Sigmoid colon (tissue), 7 donors: ENCODE measurements around the gene USP12. TPM values are rescaled to one million over a fixed set of nuclear protein-coding genes. Genes with fewer than 3 reads are reported as not detected.
A peak's percentile ranks its signal among the peaks of the same experiment; 100 is the strongest.

Source experiments
- DNase-seq: peaks from one replicate; pipeline ENCODE4 v3.0.0-alpha.2; 2019
- H3K27ac ChIP-seq, 4 donors: fragments of 200-600 bp; sonication (generic); one replicate each; pipeline ENCODE4 v1.5.1; 2016 to 2019; ENCODE audit warnings: mild to moderate bottlenecking in 1 of 4
- H3K27me3 ChIP-seq, 3 donors: fragments of 200-600 bp; sonication (generic); one replicate each; pipeline ENCODE4 v1.5.1; 2019; ENCODE audit warnings: mild to moderate bottlenecking in 1 of 3
- H3K36me3 ChIP-seq, 4 donors: fragments of 200-600 bp; sonication (generic); one replicate each; pipeline ENCODE4 v1.5.1; 2016 to 2019
- H3K4me1 ChIP-seq, 4 donors: fragments of 200-600 bp; sonication (generic); one replicate each; pipeline ENCODE4 v1.5.1; 2017 to 2019
- H3K4me3 ChIP-seq, 4 donors: fragments of 200-600 bp; sonication (generic); one replicate each; pipeline ENCODE4 v1.5.1; 2017 to 2019; ENCODE audit warnings: mild to moderate bottlenecking in 2 of 4, moderate library complexity in 1 of 4
- H3K9me3 ChIP-seq, 4 donors: fragments of 200-600 bp in 3 of 4; sonication (generic) in 3 of 4; one replicate each; pipeline versions ENCODE4 v1.5.1 to v1.6.1; 2013 to 2019
- CTCF ChIP-seq, 4 experiments: fragments of 450-650 bp in 3 of 4; fragments of 200-600 bp in 1 of 4; IDR thresholded peaks; one replicate each; pipeline ENCODE4 v1.5.1; 2016 to 2019; ENCODE audit warnings: antibody characterized with exemption in 4 of 4, mild to moderate bottlenecking in 3 of 4, moderate library complexity in 2 of 4
- EP300 ChIP-seq, 4 donors: sonication (generic); formaldehyde crosslinking; IDR thresholded peaks; one replicate each; pipeline ENCODE4 v1.6.1; 2017; ENCODE audit warnings: antibody characterized with exemption in 4 of 4
- POLR2A ChIP-seq, 2 donors: fragments of 450-650 bp; IDR thresholded peaks; one replicate each; pipeline ENCODE4 v1.6.1; 2016; ENCODE audit warnings: antibody characterized with exemption in 2 of 2, mild to moderate bottlenecking in 2 of 2, moderate library complexity in 2 of 2
- POLR2AphosphoS5 ChIP-seq, 4 donors: sonication (generic); formaldehyde crosslinking; IDR thresholded peaks; one replicate each; pipeline ENCODE4 v1.6.1; 2017; ENCODE audit warnings: antibody characterized with exemption in 4 of 4
- WGBS, 2 donors: extraction: QIAGEN DNeasy Blood & Tissue Kit; methylation state at CpG; one replicate each; pipeline ENCODE4 v1.1.7; 2013; 5-methylcytosine and 5-hydroxymethylcytosine counted together
- intact Hi-C: fragments of 100-400 bp; cut with DNase I; formaldehyde crosslinking; loops from one replicate; pipeline ENCODE4 v1.15.1; 2023
- polyA plus RNA-seq, 3 donors: library from polyadenylated mRNA; stranded (reverse); fragments of 200-250 nt; gene quantifications; one replicate each; pipeline ENCODE4 v1.2.3, GENCODE V29; 2013
- total RNA-seq, 4 donors: library from RNA; depleted of rRNA; stranded (reverse); fragments of >200 nt; gene quantifications; one replicate each; pipeline ENCODE4 v1.1.0, GENCODE V29; 2016
- donor health status: healthy with polysubstance abuse.
- donor health status: Bipolar disorder and iron deficiency.
- donor health status: healthy.

Gene USP12
- total and polyA plus RNA-seq, 7 donors, result 20.3 to 91.3 (median 69.5) TPM

- H3K36me3 ChIP-seq, result peaks cover 0 to 33% (median 3%) of the 10 kb centered on the region in 4 donors
- no peak overlapping the region for H3K4me3 ChIP-seq
- no peak for DNase-seq
- 77 to 86% methylated on average over 6 of the region's 6 CpGs for WGBS, 2 donors
- intact Hi-C loops, result no loop called here
- TF ChIP-seq POLR2AphosphoS5 (IDR thresholded peaks at IDR 0.05) (no peak), POLR2A (IDR thresholded peaks at IDR 0.05) (no peak), CTCF (IDR thresholded peaks at IDR 0.05) (no peak), EP300 (IDR thresholded peaks at IDR 0.05) (no peak)
- H3K9me3 ChIP-seq, result no peaks in the 10 kb centered on the region
- peaks cover 0 to 27% (median 6%) of the 10 kb centered on the region in 4 donors for H3K4me1 ChIP-seq
- no peak overlapping the region for H3K27ac ChIP-seq
- H3K27me3 ChIP-seq, result no peaks in the 10 kb centered on the region
Measured at GRCh38 chr13:27086599-27087265, 84.9 kb downstream of the USP12 start.

- H3K36me3 ChIP-seq, result peaks cover 0 to 49% (median 3%) of the 10 kb centered on the region in 4 donors
Measured at GRCh38 chr13:27083183-27083582, 88.4 kb downstream of the USP12 start.

GRCh38 chr13:27081893-27082679, 89.5 kb downstream of the USP12 start:
- intact Hi-C loops, result no loop called here
- Histone ChIP-seq H3K27ac (no peak overlapping the region), H3K4me3 (no peak overlapping the region), H3K9me3 (no peaks in the 10 kb centered on the region), H3K36me3 (peaks cover 0 to 43% (median 0%) of the 10 kb centered on the region in 4 donors), H3K4me1 (peaks cover 0 to 32% (median 23%) of the 10 kb centered on the region in 4 donors), H3K27me3 (no peaks in the 10 kb centered on the region)
- 85 to 98% methylated on average over 4 of the region's 4 CpGs for WGBS, 2 donors
- no peak for DNase-seq
- TF ChIP-seq CTCF (IDR thresholded peaks at IDR 0.05) (no peak), POLR2AphosphoS5 (IDR thresholded peaks at IDR 0.05) (no peak), EP300 (IDR thresholded peaks at IDR 0.05) (no peak), POLR2A (IDR thresholded peaks at IDR 0.05) (no peak)

More at GRCh38 chr13:27083183-27083582, 88.4 kb downstream of the USP12 start:
- Histone ChIP-seq H3K27ac (no peak overlapping the region), H3K4me1 (peaks cover 0 to 23% (median 14%) of the 10 kb centered on the region in 4 donors), H3K4me3 (no peak overlapping the region), H3K9me3 (no peaks in the 10 kb centered on the region), H3K27me3 (no peaks in the 10 kb centered on the region)
- intact Hi-C loops, result no loop called here
- no peak for DNase-seq
- TF ChIP-seq POLR2A (IDR thresholded peaks at IDR 0.05) (no peak), EP300 (IDR thresholded peaks at IDR 0.05) (no peak), CTCF (IDR thresholded peaks at IDR 0.05) (no peak), POLR2AphosphoS5 (IDR thresholded peaks at IDR 0.05) (no peak)
- WGBS, 2 donors, result 80 to 90% methylated on average over 4 of the region's 4 CpGs

- WGBS, 2 donors, result 48 to 77% methylated on average over 6 of the region's 6 CpGs
Measured at GRCh38 chr13:27080018-27080948, 91.3 kb downstream of the USP12 start.

More at GRCh38 chr13:27080018-27080948, 91.3 kb downstream of the USP12 start:
- no peaks in the 10 kb centered on the region for H3K9me3 ChIP-seq
- peaks cover 0 to 50% (median 38%) of the 10 kb centered on the region in 4 donors for H3K4me1 ChIP-seq
- no peak for DNase-seq
- H3K27me3 ChIP-seq, result no peaks in the 10 kb centered on the region
- TF ChIP-seq CTCF (IDR thresholded peaks at IDR 0.05) (no peak), POLR2AphosphoS5 (IDR thresholded peaks at IDR 0.05) (no peak), EP300 (IDR thresholded peaks at IDR 0.05) (no peak), POLR2A (IDR thresholded peaks at IDR 0.05) (no peak)
- H3K4me3 ChIP-seq, result no peak overlapping the region
- intact Hi-C loops, result no loop called here
- peak overlapping the region in 3 of 4 donors; percentile 9 to 64 (median 44) for H3K27ac ChIP-seq
- H3K36me3 ChIP-seq, result peaks cover 0 to 35% (median 0%) of the 10 kb centered on the region in 4 donors
